Measurements from ENCODE around the gene SFXN4. TPM values are rescaled to one million over a fixed set of nuclear protein-coding genes. Genes with fewer than 3 reads are reported as not detected.

Gene SFXN4
- total RNA-seq, 4 donors from 2014 or later, result 12.7 to 25.3 (median 17.1) TPM

- no peak overlapping the region for H3K27ac ChIP-seq
- no peaks in the 10 kb centered on the region for H3K9me3 ChIP-seq
Measured at GRCh38 chr10:119105155-119105554, 60.4 kb downstream of the SFXN4 start.

DNA sequence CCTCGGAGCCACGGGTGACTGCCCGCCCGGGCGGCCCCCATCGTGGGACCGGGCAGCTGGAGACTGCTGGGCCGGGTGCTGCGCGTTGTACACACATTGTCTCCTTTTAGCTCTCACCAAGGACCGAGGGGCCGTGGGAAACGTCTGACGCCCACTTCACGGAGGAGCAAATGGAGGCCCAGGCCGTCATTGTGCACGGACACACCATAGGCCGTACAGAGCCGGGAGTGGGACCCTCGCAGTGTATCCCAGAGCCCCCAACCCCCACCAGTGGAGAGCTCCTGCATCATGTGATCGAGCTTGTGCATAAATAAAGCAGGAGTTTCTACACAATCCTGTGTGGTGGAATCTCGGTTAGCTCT, 60.9 kb downstream of the SFXN4 start:
- ATAC-seq, result peak; percentile 29
- no peak for TF ChIP-seq POLR2AphosphoS5 (IDR thresholded peaks at IDR 0.05)
- no peak for TF ChIP-seq POLR2A (IDR thresholded peaks at IDR 0.05)
- no peak for TF ChIP-seq EP300 (IDR thresholded peaks at IDR 0.05)
- TF ChIP-seq, protein P1, sequence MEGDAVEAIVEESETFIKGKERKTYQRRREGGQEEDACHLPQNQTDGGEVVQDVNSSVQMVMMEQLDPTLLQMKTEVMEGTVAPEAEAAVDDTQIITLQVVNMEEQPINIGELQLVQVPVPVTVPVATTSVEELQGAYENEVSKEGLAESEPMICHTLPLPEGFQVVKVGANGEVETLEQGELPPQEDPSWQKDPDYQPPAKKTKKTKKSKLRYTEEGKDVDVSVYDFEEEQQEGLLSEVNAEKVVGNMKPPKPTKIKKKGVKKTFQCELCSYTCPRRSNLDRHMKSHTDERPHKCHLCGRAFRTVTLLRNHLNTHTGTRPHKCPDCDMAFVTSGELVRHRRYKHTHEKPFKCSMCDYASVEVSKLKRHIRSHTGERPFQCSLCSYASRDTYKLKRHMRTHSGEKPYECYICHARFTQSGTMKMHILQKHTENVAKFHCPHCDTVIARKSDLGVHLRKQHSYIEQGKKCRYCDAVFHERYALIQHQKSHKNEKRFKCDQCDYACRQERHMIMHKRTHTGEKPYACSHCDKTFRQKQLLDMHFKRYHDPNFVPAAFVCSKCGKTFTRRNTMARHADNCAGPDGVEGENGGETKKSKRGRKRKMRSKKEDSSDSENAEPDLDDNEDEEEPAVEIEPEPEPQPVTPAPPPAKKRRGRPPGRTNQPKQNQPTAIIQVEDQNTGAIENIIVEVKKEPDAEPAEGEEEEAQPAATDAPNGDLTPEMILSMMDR (IDR thresholded peaks at IDR 0.05), result no peak
- Histone ChIP-seq H3K27me3 (no peaks in the 10 kb centered on the region), H3K36me3 (peaks cover 0 to 19% of the 10 kb centered on the region in 2 donors), H3K9me3 (no peaks in the 10 kb centered on the region), H3K27ac (peak overlapping the region in 3 of 4 donors; percentile 84 to 91 (median 87)), H3K4me3 (peak overlapping the region; percentile 66 to 91), H3K4me1 (peaks cover 0 to 13% (median 3%) of the 10 kb centered on the region in 3 donors)
- WGBS, 2 donors (ENCODE audit: low coverage in 1 of 2), result 0 to 7% methylated on average over 2 of the region's 22 CpGs

More at GRCh38 chr10:119105155-119105554, 60.4 kb downstream of the SFXN4 start:
- H3K27me3 ChIP-seq, result no peaks in the 10 kb centered on the region
- TF ChIP-seq POLR2A (IDR thresholded peaks at IDR 0.05) (no peak), EP300 (IDR thresholded peaks at IDR 0.05) (no peak), POLR2AphosphoS5 (IDR thresholded peaks at IDR 0.05) (no peak)
- TF ChIP-seq, protein P1 (IDR thresholded peaks at IDR 0.05), result no peak
- H3K4me1 ChIP-seq, result peaks cover 0 to 13% (median 3%) of the 10 kb centered on the region in 3 donors
- no peak for ATAC-seq
- 93 to 96% methylated on average over 4 to 11 of the region's 12 CpGs for WGBS, 2 donors (ENCODE audit: low coverage in 1 of 2)
- peak overlapping the region; percentile 66 to 91 for H3K4me3 ChIP-seq
- H3K36me3 ChIP-seq, result peaks cover 0 to 24% of the 10 kb centered on the region in 2 donors

DNA sequence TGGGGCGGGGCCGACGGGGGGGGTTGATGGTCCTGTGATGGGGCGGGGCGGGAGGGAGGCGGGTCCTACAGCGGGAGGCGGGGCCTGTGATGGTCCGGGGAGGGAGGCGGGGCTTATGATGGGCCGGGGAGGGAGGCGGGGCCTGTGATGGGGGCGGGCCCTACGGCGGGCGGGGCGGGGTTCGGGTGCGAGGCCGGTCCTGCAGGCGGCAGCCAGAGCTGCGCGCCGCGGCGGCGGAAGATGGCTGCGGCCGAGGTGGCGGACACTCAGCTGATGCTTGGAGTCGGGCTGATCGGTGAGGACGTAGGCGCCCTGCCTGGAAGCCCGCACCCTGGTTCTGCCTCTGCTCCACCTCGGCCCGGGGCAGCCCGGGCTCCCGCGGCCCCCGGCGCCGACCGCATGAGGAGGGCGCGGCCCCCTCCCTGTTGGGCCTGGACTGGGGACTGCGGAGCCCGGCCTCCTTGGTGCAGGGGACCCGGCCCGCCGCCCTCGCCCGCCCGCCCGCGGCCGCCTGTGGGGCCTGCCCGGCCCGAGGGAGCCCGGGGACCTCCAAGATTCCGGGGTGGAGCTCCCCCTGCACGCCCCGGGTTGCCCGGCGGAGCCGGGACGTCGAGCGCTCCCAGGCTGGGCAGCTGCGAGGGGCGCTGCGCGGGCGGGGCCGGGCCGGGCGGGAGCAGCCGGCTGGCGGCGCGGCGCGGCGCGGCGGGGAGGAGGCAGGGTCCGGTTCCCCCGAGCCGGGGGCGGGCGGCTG, 61.4 kb downstream of the SFXN4 start, which contains the start of gene DENND10:
Gene DENND10 (plus strand): TSS at position 211 of the 751 bp plus-strand sequence. CDS start 30 bp downstream, at position 241.
- H3K27me3 ChIP-seq, result no peaks in the 10 kb centered on the region
- peak; percentile 75 for TF ChIP-seq POLR2AphosphoS5 (IDR thresholded peaks at IDR 0.05)
- no peak for TF ChIP-seq EP300 (IDR thresholded peaks at IDR 0.05)
- TF ChIP-seq POLR2A (IDR thresholded peaks at IDR 0.05), result peak; percentile 60 to 85
- TF ChIP-seq, protein P1 (IDR thresholded peaks at IDR 0.05), result no peak
- no peaks in the 10 kb centered on the region for H3K9me3 ChIP-seq
- no CpG with 5 or more reads among the region's 91 CpGs for WGBS, 2 donors (ENCODE audit: low coverage in 1 of 2)
- peak within 1 kb of the TSS; percentile 66 to 91 for H3K4me3 ChIP-seq
- peak within 1 kb of the TSS; percentile 18 to 91 (median 86) for H3K27ac ChIP-seq
- ATAC-seq, result peak; percentile 87
- peaks cover 0 to 13% of the 10 kb centered on the region in 2 donors for H3K36me3 ChIP-seq
- H3K4me1 ChIP-seq, result peaks cover 0 to 13% (median 3%) of the 10 kb centered on the region in 3 donors

DNA sequence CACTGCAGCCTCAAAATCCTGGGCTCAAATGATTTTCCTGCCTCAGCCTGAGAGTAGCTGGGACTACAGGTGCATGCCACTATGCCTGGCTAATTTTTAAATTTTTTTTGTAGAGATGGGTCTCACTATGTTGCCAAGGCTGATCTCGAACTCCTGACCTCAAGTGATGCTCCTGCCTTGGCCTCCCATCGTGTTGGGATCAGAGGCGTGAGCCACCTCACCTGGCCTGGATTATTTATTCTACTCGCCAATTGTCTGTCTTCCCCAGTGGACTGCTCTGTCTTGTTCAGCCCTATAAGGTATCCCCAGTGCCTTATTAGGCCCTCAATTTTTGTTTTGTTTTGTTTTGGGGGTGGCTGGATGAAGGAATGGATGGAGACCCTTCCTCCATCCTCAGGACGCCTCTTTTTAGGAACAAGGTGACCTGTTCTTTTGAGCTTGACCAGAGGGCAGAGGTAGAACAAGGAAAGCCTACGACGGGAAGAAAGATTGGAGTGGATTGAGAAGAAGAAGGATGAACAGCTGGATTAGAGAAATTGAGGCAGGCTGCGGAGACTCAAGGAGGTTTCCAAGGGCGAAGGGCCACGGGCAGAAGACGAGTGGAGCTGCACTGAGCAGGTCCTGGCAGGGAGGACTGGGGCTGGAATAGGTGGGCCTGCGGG, 62.1 kb downstream of the SFXN4 start:
- H3K27ac ChIP-seq, result peak overlapping the region; percentile 18 to 91 (median 84)
- no peak for TF ChIP-seq POLR2AphosphoS5 (IDR thresholded peaks at IDR 0.05)
- no peak for TF ChIP-seq POLR2A (IDR thresholded peaks at IDR 0.05)
- TF ChIP-seq EP300 (IDR thresholded peaks at IDR 0.05), result no peak
- H3K36me3 ChIP-seq, result peaks cover 0 to 6% of the 10 kb centered on the region in 2 donors
- peaks cover 0 to 13% (median 3%) of the 10 kb centered on the region in 3 donors for H3K4me1 ChIP-seq
- no peak for ATAC-seq
- no peaks in the 10 kb centered on the region for H3K27me3 ChIP-seq
- peak overlapping the region in 1 of 2 donors; percentile 91 for H3K4me3 ChIP-seq
- no peaks in the 10 kb centered on the region for H3K9me3 ChIP-seq
- WGBS, 2 donors (ENCODE audit: low coverage in 1 of 2), result 38 to 49% methylated on average over 6 to 11 of the region's 12 CpGs

GRCh38 chr10:119101366-119102098, 64.0 kb downstream of the SFXN4 start:
- Histone ChIP-seq H3K36me3 (no peaks in the 10 kb centered on the region), H3K4me1 (peaks cover 0 to 13% (median 3%) of the 10 kb centered on the region in 3 donors), H3K9me3 (no peaks in the 10 kb centered on the region), H3K4me3 (no peak overlapping the region), H3K27me3 (no peaks in the 10 kb centered on the region), H3K27ac (no peak overlapping the region)
- TF ChIP-seq POLR2A (IDR thresholded peaks at IDR 0.05), result no peak
- TF ChIP-seq EP300 (IDR thresholded peaks at IDR 0.05), result no peak
- TF ChIP-seq, protein P1 (IDR thresholded peaks at IDR 0.05), result no peak
- TF ChIP-seq POLR2AphosphoS5 (IDR thresholded peaks at IDR 0.05), result no peak
- ATAC-seq, result no peak
- 55 to 72% methylated on average over 2 to 10 of the region's 10 CpGs for WGBS, 2 donors (ENCODE audit: low coverage in 1 of 2)

Data from gastroesophageal sphincter (tissue), 4 donors.